ENCODE measurements around the gene KCNC1.

The KCNC1 gene

DNA sequence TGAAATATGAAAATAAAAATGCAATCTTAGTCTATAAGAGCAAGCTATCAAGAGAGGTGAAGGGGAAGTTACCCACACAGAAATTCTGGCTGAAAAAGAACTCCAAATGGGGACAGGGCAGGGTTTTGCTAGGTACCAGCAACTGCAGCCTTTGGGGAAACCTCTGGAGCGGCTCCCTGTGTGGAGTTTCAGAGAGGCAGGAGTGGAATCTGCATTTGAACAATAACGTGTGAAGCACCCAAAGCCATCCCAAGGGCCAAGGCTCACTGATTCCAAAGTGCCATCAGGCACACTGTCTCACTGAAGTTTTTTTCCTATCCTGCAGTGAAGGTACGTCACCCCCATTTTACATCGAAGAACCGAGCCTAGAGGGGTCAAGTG is 87.8 kb downstream of the KCNC1 start:
- no peak for DNase-seq (ENCODE audit: low spot score)

DNA sequence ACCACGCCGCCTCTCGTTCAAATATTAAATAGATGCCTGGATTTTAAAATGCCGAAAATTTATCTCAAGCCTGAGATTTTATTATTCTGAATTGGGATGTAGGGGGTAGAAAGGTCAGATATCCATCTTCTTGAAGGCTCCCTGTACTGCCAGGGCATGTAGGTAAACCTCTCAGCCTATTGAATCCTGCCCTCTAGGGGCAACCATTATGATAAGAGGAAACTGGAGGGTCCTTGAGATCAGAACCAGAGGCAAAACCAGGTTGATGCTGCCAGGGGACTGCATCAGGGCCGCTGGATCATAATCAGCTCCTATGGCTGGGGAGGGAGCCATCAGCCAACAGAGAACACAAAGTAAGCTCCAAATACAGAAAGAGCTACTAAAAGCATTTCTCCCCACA is 92.4 kb downstream of the KCNC1 start:
- DNase-seq (ENCODE audit: low spot score): no peak

DNA sequence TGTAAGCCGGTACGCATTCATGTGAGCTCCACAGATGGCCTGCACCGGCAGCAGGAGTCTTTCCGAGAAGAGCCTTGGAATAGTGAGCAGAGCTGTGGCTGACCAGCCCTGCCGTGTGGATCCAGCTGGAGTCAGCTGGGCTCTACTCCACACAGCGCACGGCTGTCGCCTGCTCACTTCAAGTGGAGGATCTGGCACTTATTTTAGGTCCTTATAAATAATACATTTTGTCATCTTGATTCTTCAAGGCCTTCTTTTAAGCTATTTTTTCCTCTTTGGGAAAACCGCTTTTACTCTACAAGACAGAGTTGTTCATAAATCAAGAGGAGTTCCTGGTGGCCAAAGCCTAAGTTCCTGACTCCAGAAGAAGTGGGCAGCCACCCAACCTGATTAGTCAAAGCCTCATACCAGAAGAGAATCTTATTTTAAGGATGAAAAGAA is 93.8 kb downstream of the KCNC1 start:
- DNase-seq (ENCODE audit: low spot score): no peak

DNA sequence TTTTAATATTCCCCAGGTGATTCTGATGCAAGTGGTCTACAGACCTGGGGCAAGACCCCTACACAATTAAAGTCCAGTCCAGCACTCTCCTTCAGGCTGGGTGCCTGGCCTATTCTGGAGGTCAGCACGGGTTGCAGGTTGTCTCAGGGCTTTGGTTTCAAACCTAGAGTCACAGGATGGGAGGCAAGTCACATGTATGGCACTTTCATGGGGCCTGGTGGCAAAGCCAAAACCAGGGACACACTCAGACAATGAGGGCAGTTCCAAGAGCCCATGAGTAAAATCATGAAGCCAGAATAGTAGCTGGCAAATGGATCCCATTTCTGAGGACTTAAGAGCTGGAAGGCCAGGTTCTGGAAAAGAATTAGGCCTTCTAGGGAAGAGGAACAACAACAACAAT is 96.6 kb downstream of the KCNC1 start:
- no peak for DNase-seq (ENCODE audit: low spot score)

DNA sequence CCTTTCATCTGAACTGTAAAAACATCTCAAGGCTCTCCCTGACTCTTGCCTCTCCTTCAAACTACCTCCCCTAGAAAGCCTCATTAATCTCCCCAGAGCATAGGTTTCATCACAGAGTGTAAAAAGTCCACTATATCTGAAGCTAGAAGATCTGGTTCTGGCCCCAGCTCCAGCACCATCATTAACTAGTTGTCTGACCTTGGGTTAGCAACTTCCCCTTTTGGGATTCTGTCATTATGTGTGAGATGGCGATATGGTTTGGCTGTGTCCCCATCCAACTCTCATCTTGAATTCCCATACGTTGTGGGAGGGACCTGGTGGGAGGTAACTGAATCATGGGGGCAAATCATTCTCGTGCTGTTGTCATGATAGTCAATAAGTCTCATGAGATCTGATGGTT is 97.3 kb downstream of the KCNC1 start:
- DNase-seq (ENCODE audit: low spot score): no peak
